Measurements from ENCODE around the gene ZNF771. TPM values are rescaled to one million over a fixed set of nuclear protein-coding genes. Genes with fewer than 3 reads are reported as not detected.

ZNF771 gene
- total RNA-seq (5.2 TPM), polyA plus RNA-seq (18.6 TPM)

- no peaks in the 10 kb centered on the region for H3K36me3 ChIP-seq (ENCODE audit: insufficient read depth)
- peak within 1 kb of the TSS; percentile 83 for H3K4me3 ChIP-seq (ENCODE audit: low read depth, low read length)
- DNase-seq (ENCODE audit: extremely low spot score), result no peak
- WGBS, result under 1% methylated on average over 65 of the region's 65 CpGs
- H3K4me1 ChIP-seq (ENCODE audit: insufficient read depth), result no peaks in the 10 kb centered on the region
- peak within 1 kb of the TSS; percentile 71 for H3K27ac ChIP-seq (ENCODE audit: low read depth)
Observed at GRCh38 chr16:30407102-30407803, at the start of gene ZNF771. Gene ZNF771 (plus strand): TSS chr16:30407606. CDS start chr16:30408054, 448 bp downstream.

GRCh38 chr16:30357715-30358576, 49.5 kb upstream of the ZNF771 start:
- H3K36me3 ChIP-seq (ENCODE audit: insufficient read depth), result no peaks in the 10 kb centered on the region
- no peak overlapping the region for H3K4me3 ChIP-seq (ENCODE audit: low read depth, low read length)
- H3K4me1 ChIP-seq (ENCODE audit: insufficient read depth), result no peaks in the 10 kb centered on the region
- no peak for DNase-seq (ENCODE audit: extremely low spot score)
- 85% methylated on average over 37 of the region's 37 CpGs for WGBS
- H3K27ac ChIP-seq (ENCODE audit: low read depth), result no peak overlapping the region

GRCh38 chr16:30358577-30358936, 48.8 kb upstream of the ZNF771 start:
- DNase-seq (ENCODE audit: extremely low spot score), result no peak
- H3K36me3 ChIP-seq (ENCODE audit: insufficient read depth), result no peaks in the 10 kb centered on the region
- WGBS, result 88% methylated on average over 9 of the region's 9 CpGs
- H3K4me1 ChIP-seq (ENCODE audit: insufficient read depth), result no peaks in the 10 kb centered on the region
- H3K27ac ChIP-seq (ENCODE audit: low read depth), result no peak overlapping the region
- no peak overlapping the region for H3K4me3 ChIP-seq (ENCODE audit: low read depth, low read length)

- Histone ChIP-seq H3K27ac (ENCODE audit: low read depth) (no peak overlapping the region), H3K4me1 (ENCODE audit: insufficient read depth) (no peaks in the 10 kb centered on the region), H3K4me3 (ENCODE audit: low read depth, low read length) (no peak overlapping the region), H3K36me3 (ENCODE audit: insufficient read depth) (no peaks in the 10 kb centered on the region)
- no peak for DNase-seq (ENCODE audit: extremely low spot score)
- 87% methylated on average over 28 of the region's 28 CpGs for WGBS
Observed at GRCh38 chr16:30358990-30359870, 48.2 kb upstream of the ZNF771 start.

DNA sequence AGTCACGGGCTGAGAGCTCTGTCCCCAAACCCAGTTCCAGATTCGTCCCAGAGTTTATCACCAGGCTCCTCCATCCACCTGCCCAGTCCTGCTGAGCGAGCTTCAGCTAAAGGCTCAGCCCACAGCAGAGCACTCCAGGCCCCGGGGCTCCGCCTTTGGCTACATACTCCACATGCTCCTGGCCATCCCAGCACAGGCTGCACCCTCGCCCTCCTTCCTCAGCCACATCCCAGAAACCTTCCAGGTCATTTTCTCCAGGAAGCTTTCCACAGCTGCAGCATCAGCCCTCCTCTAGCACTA, 47.6 kb upstream of the ZNF771 start:
- Histone ChIP-seq H3K4me1 (ENCODE audit: insufficient read depth) (no peaks in the 10 kb centered on the region), H3K36me3 (ENCODE audit: insufficient read depth) (no peaks in the 10 kb centered on the region), H3K27ac (ENCODE audit: low read depth) (no peak overlapping the region), H3K4me3 (ENCODE audit: low read depth, low read length) (no peak overlapping the region)
- DNase-seq (ENCODE audit: extremely low spot score), result no peak
- WGBS, result 81% methylated on average over 6 of the region's 6 CpGs

DNA sequence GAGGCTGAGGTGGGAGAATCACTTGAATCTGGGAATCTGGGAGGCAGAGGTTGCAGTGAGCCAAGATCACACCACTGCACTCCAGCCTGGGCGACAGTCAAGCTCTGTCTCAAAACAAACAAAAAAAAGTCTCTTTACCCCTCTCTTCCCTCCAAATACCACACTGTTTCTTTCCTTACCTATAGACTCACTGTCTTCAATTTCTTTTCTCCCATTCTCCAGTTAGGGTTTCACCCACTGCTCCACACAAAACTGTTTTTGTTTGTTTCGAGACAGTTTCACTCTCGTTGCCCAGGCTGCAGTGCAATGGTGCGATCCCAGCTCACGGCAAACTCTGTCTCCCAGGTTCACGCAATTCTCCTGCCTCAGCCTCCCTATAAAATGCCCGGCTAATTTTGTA, 46.2 kb upstream of the ZNF771 start:
- DNase-seq (ENCODE audit: extremely low spot score), result no peak
- Histone ChIP-seq H3K4me3 (ENCODE audit: low read depth, low read length) (no peak overlapping the region), H3K36me3 (ENCODE audit: insufficient read depth) (no peaks in the 10 kb centered on the region), H3K27ac (ENCODE audit: low read depth) (no peak overlapping the region), H3K4me1 (ENCODE audit: insufficient read depth) (no peaks in the 10 kb centered on the region)
- WGBS, result 92% methylated on average over 7 of the region's 7 CpGs

DNA sequence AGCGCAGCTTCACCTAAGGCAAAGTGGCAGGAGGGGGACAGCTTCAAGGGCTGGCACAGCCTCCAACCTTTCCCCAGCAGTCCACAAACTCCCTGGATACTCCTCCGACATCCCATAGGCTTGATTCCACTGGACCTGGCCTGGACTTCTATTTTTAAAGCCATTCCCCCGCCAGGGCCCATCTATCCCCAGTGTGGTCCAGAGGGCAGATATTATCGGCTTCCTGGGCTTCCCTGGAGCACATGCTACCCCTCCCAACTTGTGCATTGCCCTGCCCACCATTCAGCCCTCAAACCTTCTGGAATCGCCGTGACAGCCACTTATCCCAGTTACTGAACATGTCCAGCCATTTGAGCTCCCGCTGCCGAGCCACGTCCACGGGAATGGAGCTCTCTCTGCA, 42.2 kb upstream of the ZNF771 start:
- Histone ChIP-seq H3K4me1 (ENCODE audit: insufficient read depth) (no peaks in the 10 kb centered on the region), H3K36me3 (ENCODE audit: insufficient read depth) (no peaks in the 10 kb centered on the region), H3K4me3 (ENCODE audit: low read depth, low read length) (no peak overlapping the region), H3K27ac (ENCODE audit: low read depth) (no peak overlapping the region)
- no peak for DNase-seq (ENCODE audit: extremely low spot score)
- WGBS, result 80% methylated on average over 10 of the region's 10 CpGs

DNA sequence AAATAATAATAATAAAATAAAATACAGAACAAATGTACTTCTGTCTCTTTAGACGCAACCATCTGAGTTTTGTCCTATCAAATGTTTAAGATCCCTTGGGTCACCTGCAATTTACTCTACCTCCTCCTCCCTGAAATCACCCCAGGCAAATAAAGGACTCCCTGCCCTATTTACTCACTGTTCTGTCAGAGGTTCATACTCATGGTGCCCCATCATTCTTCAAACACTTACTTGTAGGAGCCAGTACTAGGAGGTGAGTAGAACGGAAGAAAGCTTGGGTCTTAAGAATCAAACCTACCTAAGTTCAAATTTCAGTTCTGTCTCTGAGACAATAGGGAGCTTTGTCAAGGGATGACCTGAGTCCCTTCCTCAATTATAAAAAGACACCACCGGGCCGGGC, 40.9 kb upstream of the ZNF771 start:
- WGBS, result 79% methylated on average over 4 of the region's 4 CpGs
- no peaks in the 10 kb centered on the region for H3K4me1 ChIP-seq (ENCODE audit: insufficient read depth)
- no peak for DNase-seq (ENCODE audit: extremely low spot score)
- no peak overlapping the region for H3K4me3 ChIP-seq (ENCODE audit: low read depth, low read length)
- H3K27ac ChIP-seq (ENCODE audit: low read depth), result no peak overlapping the region
- no peaks in the 10 kb centered on the region for H3K36me3 ChIP-seq (ENCODE audit: insufficient read depth)

GRCh38 chr16:30367349-30368009, 39.9 kb upstream of the ZNF771 start:
- Histone ChIP-seq H3K36me3 (ENCODE audit: insufficient read depth) (no peaks in the 10 kb centered on the region), H3K4me1 (ENCODE audit: insufficient read depth) (no peaks in the 10 kb centered on the region), H3K27ac (ENCODE audit: low read depth) (no peak overlapping the region), H3K4me3 (ENCODE audit: low read depth, low read length) (peak overlapping the region; percentile 1)
- 65% methylated on average over 10 of the region's 10 CpGs for WGBS
- DNase-seq (ENCODE audit: extremely low spot score), result no peak

GRCh38 chr16:30368122-30368791, 39.1 kb upstream of the ZNF771 start:
- no peaks in the 10 kb centered on the region for H3K4me1 ChIP-seq (ENCODE audit: insufficient read depth)
- H3K36me3 ChIP-seq (ENCODE audit: insufficient read depth), result no peaks in the 10 kb centered on the region
- 3% methylated on average over 8 of the region's 8 CpGs for WGBS
- H3K27ac ChIP-seq (ENCODE audit: low read depth), result no peak overlapping the region
- DNase-seq (ENCODE audit: extremely low spot score), result no peak
- peak overlapping the region; percentile 94 for H3K4me3 ChIP-seq (ENCODE audit: low read depth, low read length)

- Histone ChIP-seq H3K27ac (ENCODE audit: low read depth) (no peak overlapping the region), H3K4me3 (ENCODE audit: low read depth, low read length) (peak overlapping the region; percentile 94), H3K36me3 (ENCODE audit: insufficient read depth) (no peaks in the 10 kb centered on the region), H3K4me1 (ENCODE audit: insufficient read depth) (no peaks in the 10 kb centered on the region)
- DNase-seq (ENCODE audit: extremely low spot score), result no peak
- WGBS, result 6% methylated on average over 4 of the region's 4 CpGs
Observed at GRCh38 chr16:30368792-30369090, 38.7 kb upstream of the ZNF771 start.

GRCh38 chr16:30369091-30369937, 38.1 kb upstream of the ZNF771 start:
- H3K4me3 ChIP-seq (ENCODE audit: low read depth, low read length), result peak overlapping the region; percentile 94
- no peaks in the 10 kb centered on the region for H3K4me1 ChIP-seq (ENCODE audit: insufficient read depth)
- DNase-seq (ENCODE audit: extremely low spot score), result no peak
- WGBS, result under 1% methylated on average over 45 of the region's 45 CpGs
- no peaks in the 10 kb centered on the region for H3K36me3 ChIP-seq (ENCODE audit: insufficient read depth)
- H3K27ac ChIP-seq (ENCODE audit: low read depth), result no peak overlapping the region
